Measurements from ENCODE around the gene OPTN. TPM values are rescaled to one million over a fixed set of nuclear protein-coding genes. Genes with fewer than 3 reads are reported as not detected.

OPTN gene
- total RNA-seq, 1 experiment from 2014 or later = 22.3 TPM

GRCh38 chr10:13158401-13158800, 58.4 kb downstream of the OPTN start:
- in situ Hi-C loops (cut with HindIII; ENCODE audit: low pct_unique_long_range_greater_than_20kb, low sequenced_read_pairs) = no loop called here
- DNase-seq (ENCODE audit: low read depth, low spot score) = no peak

GRCh38 chr10:13160934-13161856, 61.2 kb downstream of the OPTN start, which contains the start of gene MCM10:
Gene MCM10 (plus strand): TSS chr10:13161558. CDS start chr10:13164203, 2,645 bp downstream.
- peak; percentile 98 for DNase-seq (ENCODE audit: low read depth, low spot score)
- in situ Hi-C loops (cut with HindIII; ENCODE audit: low pct_unique_long_range_greater_than_20kb, low sequenced_read_pairs) = no loop called here

GRCh38 chr10:13161857-13162271, 61.9 kb downstream of the OPTN start:
- in situ Hi-C loops (cut with HindIII; ENCODE audit: low pct_unique_long_range_greater_than_20kb, low sequenced_read_pairs) = no loop called here
- no peak for DNase-seq (ENCODE audit: low read depth, low spot score)

GRCh38 chr10:13163859-13164258, 63.9 kb downstream of the OPTN start:
- in situ Hi-C loops (cut with HindIII; ENCODE audit: low pct_unique_long_range_greater_than_20kb, low sequenced_read_pairs) = no loop called here
- DNase-seq (ENCODE audit: low read depth, low spot score) = no peak

- in situ Hi-C loops (cut with HindIII; ENCODE audit: low pct_unique_long_range_greater_than_20kb, low sequenced_read_pairs) = no loop called here
- no peak for DNase-seq (ENCODE audit: low read depth, low spot score)
These were observed 65.2 kb downstream of the OPTN start for GRCh38 chr10:13165177-13165576.

GRCh38 chr10:13167568-13167967, 67.6 kb downstream of the OPTN start:
- no peak for DNase-seq (ENCODE audit: low read depth, low spot score)
- in situ Hi-C loops (cut with HindIII; ENCODE audit: low pct_unique_long_range_greater_than_20kb, low sequenced_read_pairs) = no loop called here

GRCh38 chr10:13168781-13169180, 68.8 kb downstream of the OPTN start:
- in situ Hi-C loops (cut with HindIII; ENCODE audit: low pct_unique_long_range_greater_than_20kb, low sequenced_read_pairs) = no loop called here

GRCh38 chr10:13173616-13174015, 73.7 kb downstream of the OPTN start:
- DNase-seq (ENCODE audit: low read depth, low spot score) = no peak
- in situ Hi-C loops (cut with HindIII; ENCODE audit: low pct_unique_long_range_greater_than_20kb, low sequenced_read_pairs) = no loop called here

More at GRCh38 chr10:13168781-13169180, 68.8 kb downstream of the OPTN start:
- no peak for DNase-seq (ENCODE audit: low read depth, low spot score)

- DNase-seq (ENCODE audit: low read depth, low spot score) = no peak
- in situ Hi-C loops (cut with HindIII; ENCODE audit: low pct_unique_long_range_greater_than_20kb, low sequenced_read_pairs) = no loop called here
These were observed 80.8 kb downstream of the OPTN start for GRCh38 chr10:13180788-13181187.

- in situ Hi-C loops (cut with HindIII; ENCODE audit: low pct_unique_long_range_greater_than_20kb, low sequenced_read_pairs) = no loop called here
- DNase-seq (ENCODE audit: low read depth, low spot score) = no peak
These were observed 82.5 kb downstream of the OPTN start for GRCh38 chr10:13182424-13182823.

GRCh38 chr10:13183625-13184024, 83.7 kb downstream of the OPTN start:
- DNase-seq (ENCODE audit: low read depth, low spot score) = no peak
- in situ Hi-C loops (cut with HindIII; ENCODE audit: low pct_unique_long_range_greater_than_20kb, low sequenced_read_pairs) = no loop called here

GRCh38 chr10:13184276-13184675, 84.3 kb downstream of the OPTN start:
- no peak for DNase-seq (ENCODE audit: low read depth, low spot score)
- in situ Hi-C loops (cut with HindIII; ENCODE audit: low pct_unique_long_range_greater_than_20kb, low sequenced_read_pairs) = no loop called here

GRCh38 chr10:13184730-13185514, 85.0 kb downstream of the OPTN start:
- in situ Hi-C loops (cut with HindIII; ENCODE audit: low pct_unique_long_range_greater_than_20kb, low sequenced_read_pairs) = no loop called here

GRCh38 chr10:13187135-13187534, 87.2 kb downstream of the OPTN start:
- no peak for DNase-seq (ENCODE audit: low read depth, low spot score)
- in situ Hi-C loops (cut with HindIII; ENCODE audit: low pct_unique_long_range_greater_than_20kb, low sequenced_read_pairs) = no loop called here

More at GRCh38 chr10:13184730-13185514, 85.0 kb downstream of the OPTN start:
- peak; percentile 32 for DNase-seq (ENCODE audit: low read depth, low spot score)

Small RNA genes within 50 kb of the gene (small RNA-seq; reads per million reads assigned to genes)
- 0 reads per million in 2 experiments for gene SNRPGP5

Other genes with a start within 250 kb of the OPTN start
- gene CCDC3, start 98.5 kb upstream of the OPTN start, total RNA-seq (2014; rRNA removed; shearing (Covaris generic)) = 0.19 and 0.42 TPM in 2 replicates
- 11.6 and 12.5 TPM in 2 replicates for gene MCM10, start 61.4 kb downstream of the OPTN start, total RNA-seq (2014; rRNA removed; shearing (Covaris generic))
- gene UCMA, start 134.2 kb downstream of the OPTN start, total RNA-seq (2014; rRNA removed; shearing (Covaris generic)) = not detected in 2 replicates
- gene PHYH, start 199.9 kb downstream of the OPTN start, total RNA-seq (2014; rRNA removed; shearing (Covaris generic)) = 17.8 and 18.8 TPM in 2 replicates
- gene SEPHS1, start 248.1 kb downstream of the OPTN start, total RNA-seq (2014; rRNA removed; shearing (Covaris generic)) = 24.6 and 34.4 TPM in 2 replicates